Esophagus (tissue), 2 donors: ENCODE results near the gene PYGB. TPM values are rescaled to one million over a fixed set of nuclear protein-coding genes. Genes with fewer than 3 reads are reported as not detected.
"Not testable (repeated sequence)": the region's sequence is repeated elsewhere in the genome, so short reads cannot be mapped to it uniquely, and the experiment has no call there.

Experiments used
- H3K27ac ChIP-seq, 2 donors: one replicate each; pipeline ENCODE4 v1.5.1; 2013; ENCODE audit warnings: low read depth in 2 of 2, mild to moderate bottlenecking in 2 of 2, inconsistent platforms in 1 of 2, low read length in 1 of 2, moderate library complexity in 1 of 2
- H3K27me3 ChIP-seq, 2 donors: one replicate each; pipeline ENCODE4 v1.6.1; 2013; ENCODE audit warnings: low read length in 2 of 2, control low read depth in 1 of 2, mild to moderate bottlenecking in 1 of 2; ENCODE audit not compliant: insufficient read depth in 2 of 2, control insufficient read depth in 1 of 2
- H3K36me3 ChIP-seq, 2 donors: one replicate each; pipeline ENCODE4 v1.6.1; 2013; ENCODE audit warnings: low read length in 1 of 2; ENCODE audit not compliant: control insufficient read depth in 2 of 2, insufficient read depth in 2 of 2
- H3K4me1 ChIP-seq, 2 donors: one replicate each; pipeline ENCODE4 v1.6.1; 2013; ENCODE audit warnings: low read length in 1 of 2; ENCODE audit not compliant: control insufficient read depth in 2 of 2, insufficient read depth in 2 of 2
- H3K4me3 ChIP-seq, 2 donors: one replicate each; pipeline ENCODE4 v1.5.1; 2013; ENCODE audit warnings: low read length in 2 of 2, mild to moderate bottlenecking in 2 of 2, low read depth in 1 of 2, moderate library complexity in 1 of 2
- H3K9me3 ChIP-seq, 2 donors: one replicate each; pipeline ENCODE4 v1.6.1; 2013; ENCODE audit warnings: mild to moderate bottlenecking in 2 of 2, low read depth in 1 of 2, low read length in 1 of 2, moderate library complexity in 1 of 2; ENCODE audit not compliant: control insufficient read depth in 2 of 2, insufficient read depth in 1 of 2
- WGBS, 2 donors: extraction: QIAGEN DNeasy Blood & Tissue Kit; methylation state at CpG; one replicate each; pipeline ENCODE4 v1.1.7; 2013; 5-methylcytosine and 5-hydroxymethylcytosine counted together
- polyA plus RNA-seq, 2 donors: library from polyadenylated mRNA; stranded (reverse); fragments of 200-250 nt; gene quantifications; one replicate each; pipeline ENCODE4 v1.2.3, GENCODE V29; 2013
- donor health status: healthy with polysubstance abuse.
- donor health status: Bipolar disorder and iron deficiency.

PYGB gene
- polyA plus RNA-seq, 2 donors = 38.0 to 59.7 TPM

DNA sequence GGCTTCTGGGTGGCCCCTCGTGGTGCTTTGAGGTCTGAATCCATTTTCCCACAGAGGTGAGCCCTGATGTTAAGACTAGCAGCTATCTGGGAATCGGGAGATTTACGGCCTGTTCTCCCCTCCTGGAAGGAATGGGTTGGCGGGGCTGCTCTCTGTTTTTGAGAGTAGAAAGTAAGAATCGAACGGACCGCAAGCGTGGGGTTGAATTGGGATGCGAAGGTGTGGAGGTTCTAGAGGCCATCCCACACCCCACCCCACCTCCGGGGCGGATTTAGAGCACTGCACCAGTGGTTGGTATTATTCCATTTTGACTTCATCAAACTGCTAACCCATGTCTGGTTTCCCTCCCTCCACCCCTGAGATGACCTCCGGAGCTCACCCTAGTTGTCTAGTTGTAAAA lies 11.5 kb downstream of the PYGB start:
- Histone ChIP-seq H3K27ac (no peak overlapping the region), H3K9me3 (no peaks in the 10 kb centered on the region), H3K27me3 (no peaks in the 10 kb centered on the region), H3K4me3 (no peak overlapping the region), H3K4me1 (peaks cover 4 to 9% of the 10 kb centered on the region in 2 donors), H3K36me3 (peaks cover 0 to 16% of the 10 kb centered on the region in 2 donors)
- 93 to 94% methylated on average over 12 of the region's 12 CpGs for WGBS, 2 donors

DNA sequence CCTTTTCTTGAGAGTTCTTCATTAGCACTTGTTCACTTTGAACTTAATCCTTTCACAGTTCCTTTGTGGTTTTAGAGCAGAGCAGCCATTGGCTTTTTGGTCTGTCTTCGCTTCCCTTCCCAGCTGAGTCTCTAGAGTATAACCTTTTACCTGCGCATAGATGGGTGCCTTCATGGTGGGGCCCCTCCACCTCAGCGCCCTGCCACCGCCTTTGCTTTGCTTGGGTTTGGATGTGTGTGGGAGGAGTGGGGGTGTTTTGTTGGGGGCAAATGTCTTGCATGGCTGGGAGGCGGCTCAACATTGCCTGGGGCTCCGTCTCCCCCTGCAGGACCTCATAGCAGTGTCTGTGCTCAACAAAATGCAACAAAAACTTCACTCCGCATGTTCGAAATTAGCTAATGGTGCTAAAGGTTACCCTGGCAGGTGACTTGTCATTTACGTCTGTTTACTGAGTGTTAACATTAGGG lies 11.9 kb downstream of the PYGB start:
- 84 to 95% methylated on average over 9 of the region's 9 CpGs for WGBS, 2 donors
- H3K4me3 ChIP-seq = no peak overlapping the region
- H3K4me1 ChIP-seq = peaks cover 4 to 9% of the 10 kb centered on the region in 2 donors
- no peaks in the 10 kb centered on the region for H3K27me3 ChIP-seq
- no peak overlapping the region for H3K27ac ChIP-seq
- H3K9me3 ChIP-seq = no peaks in the 10 kb centered on the region
- peaks cover 0 to 16% of the 10 kb centered on the region in 2 donors for H3K36me3 ChIP-seq

DNA sequence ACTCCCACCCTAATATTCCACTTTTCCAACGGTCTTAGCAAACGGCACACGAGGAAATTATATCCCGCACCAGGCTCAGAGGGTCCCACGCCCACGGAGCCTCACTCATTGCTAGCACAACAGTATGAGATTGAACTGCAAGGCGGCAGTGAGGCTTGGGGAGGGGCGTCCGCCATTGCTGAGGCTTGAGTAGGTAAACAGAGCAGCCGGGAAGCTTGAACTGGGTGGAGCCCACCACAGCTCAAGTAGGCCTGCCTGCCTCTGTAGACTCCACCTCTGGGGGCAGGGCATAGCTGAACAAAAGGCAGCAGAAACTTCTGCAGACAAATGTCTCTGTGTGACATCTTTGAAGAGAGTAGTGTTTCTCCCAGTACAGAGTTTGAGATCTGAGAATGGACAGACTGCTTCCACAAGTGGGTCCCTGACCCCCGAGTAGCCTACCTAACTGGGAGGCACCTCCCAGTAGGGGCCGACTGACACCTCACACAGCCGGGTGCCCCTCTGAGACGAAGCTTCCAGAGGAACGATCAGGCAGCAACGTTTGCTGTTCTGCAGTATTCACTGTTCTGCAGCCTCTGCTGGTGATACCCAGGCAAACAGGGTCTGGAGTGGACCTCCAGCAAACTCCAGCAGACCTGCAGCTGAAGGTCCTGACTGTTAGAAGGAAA lies 13.0 kb downstream of the PYGB start:
- H3K27ac ChIP-seq, H3K4me3 ChIP-seq, H3K27me3 ChIP-seq, H3K9me3 ChIP-seq, H3K4me1 ChIP-seq: not testable (repeated sequence)
- WGBS, 2 donors = 89 to 93% methylated on average over 16 of the region's 16 CpGs
- peaks cover 0 to 12% of the 10 kb centered on the region in 2 donors for H3K36me3 ChIP-seq

DNA sequence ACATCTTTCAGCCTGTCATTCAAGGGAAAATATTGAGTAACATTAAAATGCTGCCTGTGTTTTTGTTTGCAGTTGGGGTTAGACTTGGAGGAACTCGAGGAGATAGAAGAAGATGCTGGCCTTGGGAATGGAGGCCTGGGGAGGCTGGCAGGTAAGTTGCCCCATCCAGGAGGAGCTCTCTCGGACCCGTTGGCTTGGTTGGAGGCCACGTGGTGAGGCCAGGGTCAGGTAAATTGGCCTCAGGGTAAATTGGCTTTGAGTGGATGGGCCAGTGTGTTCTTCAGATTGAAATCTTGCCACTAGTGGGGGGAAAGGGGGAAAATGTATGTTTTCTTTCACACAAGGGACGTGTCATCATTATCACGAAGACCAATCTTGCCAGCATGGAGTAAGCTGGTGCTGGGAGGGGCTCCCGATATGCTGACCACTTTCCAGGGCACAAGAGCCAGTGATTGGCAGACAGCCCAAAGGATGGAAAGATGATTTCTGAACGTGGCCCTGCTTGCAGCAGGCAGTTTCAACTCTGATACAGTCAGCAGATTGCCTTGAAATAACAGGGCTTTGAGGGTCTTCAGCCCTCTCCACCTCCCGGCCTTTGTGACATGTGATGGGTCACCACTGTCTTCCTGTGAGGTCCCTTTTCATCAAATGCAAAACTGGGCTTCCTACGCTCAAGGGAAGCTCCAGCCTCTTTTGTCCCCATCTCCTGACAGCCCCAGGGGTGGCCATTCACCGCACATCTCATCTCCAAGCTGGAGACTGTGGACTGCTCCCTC lies 21.4 kb downstream of the PYGB start:
- WGBS, 2 donors = 81 to 85% methylated on average over 11 of the region's 11 CpGs
- Histone ChIP-seq H3K9me3 (no peaks in the 10 kb centered on the region), H3K4me3 (no peak overlapping the region), H3K27me3 (no peaks in the 10 kb centered on the region), H3K4me1 (peaks cover 0 to 4% of the 10 kb centered on the region in 2 donors), H3K27ac (peak overlapping the region in 1 of 2 donors; percentile 28), H3K36me3 (peaks cover 18 to 30% of the 10 kb centered on the region in 2 donors)

DNA sequence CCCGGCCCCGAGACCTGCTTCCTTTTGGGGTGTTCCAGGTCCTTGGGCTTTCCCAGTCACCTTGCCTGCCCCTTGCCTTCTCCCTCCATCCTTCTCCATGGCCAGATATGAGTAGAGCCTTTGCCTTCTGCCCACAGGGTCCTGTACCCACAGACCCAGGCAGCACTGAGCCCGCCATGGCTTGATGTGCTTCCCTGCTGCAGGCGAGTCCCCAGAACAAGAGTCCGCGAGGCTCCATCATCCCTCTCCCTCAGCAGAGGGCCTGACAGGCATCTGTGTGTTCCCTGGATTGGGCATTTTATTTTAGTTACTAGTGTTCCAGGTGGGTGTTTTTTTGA lies 21.9 kb downstream of the PYGB start:
- WGBS, 2 donors = 98 to 99% methylated on average over 6 of the region's 6 CpGs
- peaks cover 0 to 4% of the 10 kb centered on the region in 2 donors for H3K4me1 ChIP-seq
- H3K36me3 ChIP-seq = peaks cover 18 to 35% of the 10 kb centered on the region in 2 donors
- no peaks in the 10 kb centered on the region for H3K27me3 ChIP-seq
- no peak overlapping the region for H3K27ac ChIP-seq
- H3K9me3 ChIP-seq = no peaks in the 10 kb centered on the region
- no peak overlapping the region for H3K4me3 ChIP-seq

DNA sequence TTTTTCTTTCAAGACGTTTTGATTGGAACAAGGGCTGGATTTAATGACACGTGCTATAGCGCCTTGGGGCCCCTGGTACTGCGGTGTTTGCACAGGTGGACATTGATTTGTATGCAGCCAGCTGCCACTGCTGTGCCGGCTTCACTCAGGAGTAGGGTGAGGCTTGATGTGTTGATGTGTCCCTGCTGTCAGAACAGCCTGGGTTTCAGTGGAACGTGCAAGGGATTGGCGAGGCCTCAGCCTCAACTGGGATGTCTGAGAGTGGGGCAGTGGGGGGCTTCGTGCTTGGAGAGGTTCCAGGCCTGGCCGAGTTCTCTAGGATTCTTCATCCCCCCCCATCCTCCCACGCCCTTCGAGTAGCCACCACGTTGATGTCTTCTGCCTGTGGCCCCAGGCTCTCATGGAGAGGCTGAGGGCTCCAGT lies 23.0 kb downstream of the PYGB start:
- peak overlapping the region in 1 of 2 donors; percentile 38 for H3K27ac ChIP-seq
- H3K36me3 ChIP-seq = peaks cover 18 to 44% of the 10 kb centered on the region in 2 donors

DNA sequence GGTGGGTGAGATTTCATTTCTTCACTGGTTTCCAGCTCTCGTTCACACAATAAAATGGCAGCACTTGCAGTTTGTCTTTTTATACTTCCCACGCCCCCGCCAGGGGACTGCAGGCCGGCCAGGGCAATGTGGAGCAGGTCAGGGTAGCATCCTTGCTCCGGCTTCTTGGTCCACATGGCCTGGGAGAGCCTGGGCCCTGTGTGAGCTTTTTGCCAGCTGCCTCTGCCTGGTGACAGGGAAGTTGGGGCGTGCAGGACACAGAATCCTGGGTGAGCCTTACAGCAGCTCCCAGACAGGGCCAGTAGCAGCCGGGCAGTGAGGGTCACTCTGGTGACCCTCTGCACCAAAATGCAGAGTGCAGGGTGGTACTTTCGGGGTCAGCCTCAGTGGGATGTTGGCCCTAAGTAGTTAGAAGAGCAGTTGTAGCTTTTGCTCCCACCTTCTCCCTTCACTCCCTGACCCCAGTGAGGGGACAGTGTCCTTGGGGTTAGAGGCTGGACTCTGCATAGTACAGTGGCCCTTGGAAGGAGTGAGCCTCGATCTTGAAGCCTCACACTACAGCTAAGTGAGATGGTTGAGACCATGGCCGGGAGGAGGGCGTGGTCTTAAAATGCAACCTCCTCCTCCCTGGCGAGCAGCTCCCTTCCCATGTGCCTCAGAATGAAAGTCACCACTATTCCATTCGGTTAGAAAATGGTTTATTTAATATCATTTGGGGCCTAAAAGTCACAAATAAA lies 23.8 kb downstream of the PYGB start:
- 92 to 93% methylated on average over 13 of the region's 13 CpGs for WGBS, 2 donors
- Histone ChIP-seq H3K27ac (no peak overlapping the region), H3K4me3 (no peak overlapping the region)

More for the DNA sequence above, 23.0 kb downstream of the PYGB start:
- no peaks in the 10 kb centered on the region for H3K9me3 ChIP-seq
- WGBS, 2 donors = 76 to 77% methylated on average over 12 of the region's 12 CpGs
- H3K4me1 ChIP-seq = peaks cover 0 to 4% of the 10 kb centered on the region in 2 donors
- no peaks in the 10 kb centered on the region for H3K27me3 ChIP-seq
- no peak overlapping the region for H3K4me3 ChIP-seq

DNA sequence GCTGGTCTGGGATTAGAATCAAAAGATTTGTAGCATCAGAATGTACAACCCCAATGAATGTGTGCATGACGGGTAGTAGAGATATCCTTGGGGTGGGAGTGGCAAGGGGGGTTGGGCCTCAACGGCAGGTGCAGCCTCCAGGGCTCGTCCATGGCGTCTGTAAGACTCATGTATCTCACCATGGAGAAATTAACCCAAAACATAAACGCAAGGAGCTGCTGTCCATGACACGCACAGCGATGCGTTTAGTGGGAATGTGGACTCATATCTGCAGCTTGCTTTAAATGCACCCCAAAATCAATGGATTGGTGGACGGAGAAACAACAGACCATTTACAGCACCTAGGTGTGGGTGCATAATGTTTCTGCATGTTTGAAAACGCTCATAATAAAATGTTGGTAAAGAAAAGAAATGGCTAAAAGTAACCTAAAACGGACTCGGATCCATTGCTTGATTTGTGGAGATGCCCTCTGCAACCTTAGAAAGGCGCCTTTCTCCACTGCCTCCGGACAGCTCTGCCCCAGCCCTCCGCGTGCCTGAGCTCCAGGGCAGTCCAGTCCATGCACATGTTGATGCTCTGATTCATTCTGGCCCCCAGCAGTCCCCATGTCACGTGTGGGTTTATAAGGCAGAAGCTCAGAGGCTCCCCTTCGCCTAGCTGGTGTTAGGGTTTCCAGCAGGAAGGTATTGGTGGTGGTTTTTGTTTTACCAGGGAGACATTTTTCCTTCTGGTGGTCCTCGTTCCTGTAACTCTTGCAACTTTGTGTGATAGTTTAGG lies 24.5 kb downstream of the PYGB start:
- H3K27ac ChIP-seq = peak overlapping the region in 1 of 2 donors; percentile 54
- no peaks in the 10 kb centered on the region for H3K27me3 ChIP-seq
- H3K36me3 ChIP-seq = peaks cover 21 to 60% of the 10 kb centered on the region in 2 donors
- H3K4me1 ChIP-seq = peaks cover 0 to 4% of the 10 kb centered on the region in 2 donors
- WGBS, 2 donors = 84 to 87% methylated on average over 19 of the region's 19 CpGs
- H3K4me3 ChIP-seq = no peak overlapping the region
- H3K9me3 ChIP-seq = no peaks in the 10 kb centered on the region

More for the DNA sequence above, 23.8 kb downstream of the PYGB start:
- Histone ChIP-seq H3K27me3 (no peaks in the 10 kb centered on the region), H3K36me3 (peaks cover 18 to 52% of the 10 kb centered on the region in 2 donors), H3K4me1 (peaks cover 0 to 4% of the 10 kb centered on the region in 2 donors), H3K9me3 (no peaks in the 10 kb centered on the region)

DNA sequence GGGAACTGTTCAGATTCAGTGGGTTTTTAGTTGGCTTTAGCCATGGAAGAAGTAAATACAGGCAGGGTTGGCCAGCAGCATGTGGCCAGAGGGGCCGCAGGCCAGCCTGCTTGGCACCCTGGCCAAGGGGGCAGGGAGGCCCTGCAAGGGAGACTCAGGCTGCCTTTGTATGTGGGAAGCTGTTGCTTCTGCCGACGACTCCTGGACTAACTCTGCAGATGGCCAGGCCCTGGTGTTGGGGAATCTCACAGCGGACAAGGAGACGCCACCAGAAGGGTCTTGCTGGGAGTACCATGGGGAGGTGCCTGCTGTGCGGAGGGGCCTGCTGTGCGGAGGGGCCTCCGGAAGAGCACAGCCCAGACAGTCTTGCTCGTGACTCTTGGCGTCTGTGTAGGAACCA lies 25.2 kb downstream of the PYGB start:
- H3K9me3 ChIP-seq = no peaks in the 10 kb centered on the region

More for the DNA sequence above, 25.2 kb downstream of the PYGB start:
- Histone ChIP-seq H3K27ac (peak overlapping the region; percentile 42 to 54), H3K4me1 (peaks cover 0 to 4% of the 10 kb centered on the region in 2 donors), H3K36me3 (peaks cover 23 to 66% of the 10 kb centered on the region in 2 donors), H3K4me3 (no peak overlapping the region), H3K27me3 (no peaks in the 10 kb centered on the region)
- WGBS, 2 donors = 70 to 77% methylated on average over 10 of the region's 10 CpGs
